HepG2 (cell line): Measurements from ENCODE around the gene MAMSTR.

ENCODE experiments used
- CTCF ChIP-seq: sonication (generic); formaldehyde crosslinking; IDR thresholded peaks from 2 replicates; pipeline ENCODE4 v1.5.0; 2020; ENCODE audit warnings: mild to moderate bottlenecking, missing genetic modification reagents, moderate library complexity
- ELF3 ChIP-seq: IDR thresholded peaks from 2 replicates; pipeline ENCODE4 v1.6.1; 2016; ENCODE audit warnings: missing genetic modification reagents, missing compliant biosample characterization
- JUN ChIP-seq: sonication (generic); formaldehyde crosslinking; IDR thresholded peaks from 2 replicates; pipeline ENCODE4 v1.4.0; 2020; ENCODE audit warnings: mild to moderate bottlenecking, missing genetic modification reagents
- KLF9 ChIP-seq: IDR thresholded peaks from 2 replicates; pipeline ENCODE4 v1.6.1; 2016; ENCODE audit warnings: low read depth
- LBX2 ChIP-seq: sonication (generic); formaldehyde crosslinking; IDR thresholded peaks from 2 replicates; pipeline ENCODE4 v1.5.0; 2020; ENCODE audit warnings: missing genetic modification reagents, mild to moderate bottlenecking, borderline replicate concordance
- MAZ ChIP-seq, 2 experiments: sonication (generic) in 1 of 2; formaldehyde crosslinking in 1 of 2; IDR thresholded peaks; 2 replicates each; pipeline versions ENCODE4 v1.5.0 to v1.6.1; 2012 to 2020; ENCODE audit warnings: low read depth in 2 of 2, mild to moderate bottlenecking in 2 of 2, borderline replicate concordance in 1 of 2, improper control_type of control experiment in 1 of 2, low read length in 1 of 2, missing genetic modification reagents in 1 of 2, moderate library complexity in 1 of 2
- MEF2D ChIP-seq: sonication (generic); formaldehyde crosslinking; IDR thresholded peaks from 2 replicates; pipeline ENCODE4 v1.5.1; 2020; ENCODE audit warnings: mild to moderate bottlenecking, missing genetic modification reagents
- POLR2A ChIP-seq, 2 experiments: IDR thresholded peaks; 2 replicates each; pipeline ENCODE4 v1.6.1; 2011; ENCODE audit warnings: low read depth in 2 of 2, low read length in 2 of 2, mild to moderate bottlenecking in 1 of 2, moderate library complexity in 1 of 2; ENCODE audit not compliant: insufficient read depth in 1 of 2
- RFX5 ChIP-seq: IDR thresholded peaks from 2 replicates; pipeline ENCODE4 v1.6.1; 2011; ENCODE audit warnings: low read depth, low read length, improper control_type of control experiment
- TCF7L2 ChIP-seq: IDR thresholded peaks from 2 replicates; pipeline ENCODE4 v1.6.1; 2011; ENCODE audit warnings: mild to moderate bottlenecking, low read depth, low read length, moderate library complexity
- YY1 ChIP-seq: IDR thresholded peaks from 2 replicates; pipeline ENCODE4 v1.6.1; 2011; ENCODE audit warnings: low read length, low read depth, moderate library complexity, mild to moderate bottlenecking; ENCODE audit not compliant: insufficient read depth, insufficient replicate concordance
- ZNF496 ChIP-seq: sonication (generic); formaldehyde crosslinking; IDR thresholded peaks from 2 replicates; pipeline ENCODE4 v1.8.1; 2023; ENCODE audit warnings: mild to moderate bottlenecking, moderate library complexity, missing genetic modification reagents; ENCODE audit not compliant: insufficient replicate concordance
- ZNF580 ChIP-seq: IDR thresholded peaks from 2 replicates; pipeline ENCODE4 v1.6.1; 2016; ENCODE audit warnings: low read depth, borderline replicate concordance

GRCh38 chr19:48726556-48726955 is 7.0 kb upstream of the MAMSTR start:
- TF ChIP-seq KLF9 (CRISPR knock-in tag), result no peak
- no peak for TF ChIP-seq ZNF580 (CRISPR knock-in tag)
- no peak for TF ChIP-seq ELF3 (CRISPR knock-in tag)
- no peak for TF ChIP-seq YY1
- no peak for TF ChIP-seq RFX5
- TF ChIP-seq CTCF, result no peak
- TF ChIP-seq MEF2D, result no peak
- no peak for TF ChIP-seq LBX2 (CRISPR knock-in tag)
- TF ChIP-seq TCF7L2, result no peak
- no peak for TF ChIP-seq MAZ (IDR thresholded peaks at IDR 0.05; ENCODE audit: borderline replicate concordance, low read depth, low read length)
- TF ChIP-seq MAZ (CRISPR knock-in tag; IDR thresholded peaks at IDR 0.05; ENCODE audit: low read depth), result no peak
- TF ChIP-seq ZNF496, result no peak
- no peak for TF ChIP-seq POLR2A (IDR thresholded peaks at IDR 0.05; ENCODE audit: insufficient read depth in 1 of 2, low read depth in 2 of 2, low read length in 2 of 2)
- TF ChIP-seq JUN, result no peak
